HFF-Myc (cell line): ENCODE results near the gene FBXW10B.
"Not testable (repeated sequence)": the region's sequence is repeated elsewhere in the genome, so short reads cannot be mapped to it uniquely, and the experiment has no call there.

ENCODE experiments used
- DNase-seq: peaks from one replicate; pipeline ENCODE4 v3.0.0-alpha.2; 2011; ENCODE audit warnings: low read depth; ENCODE audit errors: extremely low read depth
- H3K4me3 ChIP-seq: replicated peaks from 2 replicates; pipeline ENCODE4 v1.5.1; 2011; ENCODE audit warnings: low read depth, mild to moderate bottlenecking, control low read depth, low read length
- TF ChIP-seq, protein P1 (sequence below): IDR thresholded peaks from 2 replicates; pipeline ENCODE4 v1.5.1; 2012; ENCODE audit warnings: mild to moderate bottlenecking, low read depth, low read length, control low read depth; ENCODE audit errors: missing control alignments

FBXW10B gene

GRCh38 chr17:15650741-15651582 is 31.5 kb upstream of the FBXW10B start:
- TF ChIP-seq, protein P1, sequence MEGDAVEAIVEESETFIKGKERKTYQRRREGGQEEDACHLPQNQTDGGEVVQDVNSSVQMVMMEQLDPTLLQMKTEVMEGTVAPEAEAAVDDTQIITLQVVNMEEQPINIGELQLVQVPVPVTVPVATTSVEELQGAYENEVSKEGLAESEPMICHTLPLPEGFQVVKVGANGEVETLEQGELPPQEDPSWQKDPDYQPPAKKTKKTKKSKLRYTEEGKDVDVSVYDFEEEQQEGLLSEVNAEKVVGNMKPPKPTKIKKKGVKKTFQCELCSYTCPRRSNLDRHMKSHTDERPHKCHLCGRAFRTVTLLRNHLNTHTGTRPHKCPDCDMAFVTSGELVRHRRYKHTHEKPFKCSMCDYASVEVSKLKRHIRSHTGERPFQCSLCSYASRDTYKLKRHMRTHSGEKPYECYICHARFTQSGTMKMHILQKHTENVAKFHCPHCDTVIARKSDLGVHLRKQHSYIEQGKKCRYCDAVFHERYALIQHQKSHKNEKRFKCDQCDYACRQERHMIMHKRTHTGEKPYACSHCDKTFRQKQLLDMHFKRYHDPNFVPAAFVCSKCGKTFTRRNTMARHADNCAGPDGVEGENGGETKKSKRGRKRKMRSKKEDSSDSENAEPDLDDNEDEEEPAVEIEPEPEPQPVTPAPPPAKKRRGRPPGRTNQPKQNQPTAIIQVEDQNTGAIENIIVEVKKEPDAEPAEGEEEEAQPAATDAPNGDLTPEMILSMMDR = no peak
- H3K4me3 ChIP-seq = peak overlapping the region; percentile 80
- DNase-seq = no peak

DNA sequence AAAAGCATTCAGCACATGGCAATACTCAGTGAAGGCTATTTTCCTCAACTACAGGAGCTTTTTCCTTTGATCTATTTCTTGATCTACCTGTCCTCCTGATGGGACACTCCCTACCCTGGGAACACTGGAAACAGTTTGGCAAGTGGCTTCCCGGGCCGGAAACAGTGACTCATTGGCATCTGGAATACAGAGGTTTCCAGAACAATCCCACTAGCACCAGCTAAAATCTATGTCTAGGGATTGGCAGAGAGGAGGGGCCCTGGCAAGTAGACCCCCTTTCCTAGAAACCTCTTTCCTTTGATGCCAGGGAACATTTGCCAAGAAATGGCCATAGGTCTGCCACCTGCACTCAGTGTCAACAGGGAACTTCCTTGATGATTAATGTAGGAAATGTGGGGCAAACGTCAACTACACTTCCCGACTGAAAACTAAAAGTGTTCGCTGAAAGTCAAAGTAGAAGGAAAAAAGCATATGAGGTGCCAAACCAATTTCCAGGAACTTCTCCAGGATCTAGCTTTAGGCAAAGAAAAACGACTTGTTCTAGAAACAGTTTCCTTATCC is 30.4 kb upstream of the FBXW10B start:
- H3K4me3 ChIP-seq = peak overlapping the region; percentile 80
- TF ChIP-seq, protein P1 = no peak
- DNase-seq = no peak

- TF ChIP-seq, protein P1 = no peak
- peak overlapping the region; percentile 25 for H3K4me3 ChIP-seq
- no peak for DNase-seq
Observed at GRCh38 chr17:15648386-15648785, 28.9 kb upstream of the FBXW10B start.

DNA sequence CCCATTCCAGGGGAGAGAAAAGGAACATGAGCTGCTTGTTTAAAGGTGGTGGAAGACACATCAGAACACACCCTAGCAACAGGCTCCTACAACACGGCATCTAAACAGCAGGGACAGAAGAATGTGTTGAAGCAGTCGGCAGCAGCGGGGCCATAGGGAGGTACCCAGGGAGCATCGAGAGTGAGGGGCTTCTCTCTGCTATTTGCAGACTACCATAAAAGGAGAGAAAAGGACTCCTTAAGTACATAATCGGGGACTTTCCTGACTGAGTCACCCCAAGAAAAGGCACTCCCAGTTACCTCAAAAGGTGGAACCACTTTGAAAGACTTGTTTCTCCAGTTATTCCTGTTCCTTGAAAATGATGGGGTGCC is 26.4 kb upstream of the FBXW10B start:
- H3K4me3 ChIP-seq, DNase-seq: not testable (repeated sequence)

DNA sequence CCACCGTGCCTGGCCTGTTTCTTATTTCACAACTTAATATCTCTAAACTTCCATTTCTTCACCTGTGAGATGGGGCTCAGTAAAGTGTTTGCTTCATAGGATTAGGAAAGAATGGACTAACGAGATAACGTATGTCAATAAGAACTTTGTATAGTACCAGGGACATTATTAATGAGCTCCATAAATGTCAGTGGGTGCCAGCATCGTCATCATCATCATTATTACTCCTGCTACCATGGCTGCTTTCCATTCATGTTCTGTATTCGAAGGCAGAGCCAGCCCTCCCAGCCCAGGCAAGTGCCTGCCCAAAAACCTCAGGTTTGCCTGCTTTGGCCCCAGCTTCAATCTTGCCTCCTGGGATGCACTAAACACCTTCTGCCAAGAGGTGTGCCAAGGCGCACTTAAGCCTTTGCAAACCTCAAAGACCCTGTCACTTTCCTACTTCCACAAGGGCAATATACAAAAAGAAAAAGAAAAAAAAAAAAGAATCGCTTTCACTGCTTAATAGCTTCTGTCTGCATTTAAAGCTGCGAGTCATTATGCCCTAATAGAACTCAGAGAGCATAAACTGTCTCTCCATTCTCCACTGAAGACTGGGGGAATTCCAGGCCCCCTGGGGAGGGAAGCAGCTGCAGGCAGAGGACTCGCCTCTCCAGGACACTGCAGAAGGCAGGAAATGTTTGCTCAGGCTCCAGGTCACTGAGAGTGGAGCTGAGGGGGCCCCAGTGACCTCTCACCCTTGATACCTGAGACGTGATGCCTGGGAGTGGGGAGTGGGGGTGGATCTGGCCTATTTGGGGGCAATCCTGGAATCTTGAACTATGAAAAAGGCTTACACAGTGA is 25.8 kb upstream of the FBXW10B start:
- not testable (repeated sequence) for DNase-seq, H3K4me3 ChIP-seq

DNA sequence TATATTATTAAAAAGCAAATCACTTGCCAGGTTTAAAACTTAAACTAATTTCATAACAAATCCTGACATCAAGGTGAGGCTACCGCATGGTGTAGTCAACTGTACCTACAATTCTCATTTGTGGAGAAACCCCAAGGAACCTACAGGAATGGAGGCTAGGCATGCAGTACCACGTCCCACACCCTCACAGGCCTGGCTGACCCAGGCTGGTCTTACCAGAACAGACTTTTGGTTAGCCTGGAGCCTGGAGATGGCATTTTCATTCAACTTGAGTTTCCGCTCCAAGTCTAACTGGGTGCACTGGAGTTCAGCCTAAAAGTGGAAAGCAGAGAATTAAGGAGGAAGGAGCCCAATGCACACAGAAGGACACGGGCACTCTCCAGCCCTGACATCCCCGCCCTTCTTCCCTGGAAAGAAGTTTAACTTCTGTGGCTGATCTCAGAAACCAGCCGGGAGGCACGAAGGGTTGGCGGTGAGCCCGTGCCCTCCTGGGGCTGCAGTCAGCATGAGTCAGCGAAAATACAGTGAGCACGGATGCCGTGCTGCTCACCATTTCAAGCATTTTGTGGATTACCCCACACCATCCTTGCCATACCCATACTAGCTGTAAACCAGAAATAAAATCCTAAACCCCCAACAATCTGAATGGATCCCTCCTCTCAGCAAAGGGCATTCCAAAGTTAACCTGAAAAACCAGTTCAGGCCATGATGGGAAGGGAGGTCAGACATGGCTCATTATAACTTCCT is 23.2 kb upstream of the FBXW10B start:
- not testable (repeated sequence) for H3K4me3 ChIP-seq, DNase-seq

DNA sequence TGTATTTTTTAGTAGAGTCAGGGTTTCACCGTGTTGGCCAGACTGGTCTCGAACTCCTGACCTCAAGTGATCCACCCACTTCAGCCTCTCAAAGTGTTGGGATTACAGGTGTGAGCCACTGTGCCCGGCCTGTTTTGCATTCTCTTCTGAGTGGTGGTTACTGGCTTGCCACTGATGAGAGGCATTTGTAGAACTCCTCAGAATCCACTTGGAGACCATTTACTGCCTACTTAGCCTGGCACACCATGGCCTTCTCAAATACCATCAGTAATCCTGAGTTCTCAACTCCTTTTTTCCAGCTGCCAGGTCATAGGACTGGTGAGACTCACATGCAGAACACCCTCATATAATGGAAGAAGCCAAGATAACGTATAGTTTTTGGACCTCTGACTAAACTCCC is 22.5 kb upstream of the FBXW10B start:
- not testable (repeated sequence) for DNase-seq, H3K4me3 ChIP-seq

GRCh38 chr17:15630930-15631453 is 11.5 kb upstream of the FBXW10B start:
- not testable (repeated sequence) for DNase-seq, H3K4me3 ChIP-seq

DNA sequence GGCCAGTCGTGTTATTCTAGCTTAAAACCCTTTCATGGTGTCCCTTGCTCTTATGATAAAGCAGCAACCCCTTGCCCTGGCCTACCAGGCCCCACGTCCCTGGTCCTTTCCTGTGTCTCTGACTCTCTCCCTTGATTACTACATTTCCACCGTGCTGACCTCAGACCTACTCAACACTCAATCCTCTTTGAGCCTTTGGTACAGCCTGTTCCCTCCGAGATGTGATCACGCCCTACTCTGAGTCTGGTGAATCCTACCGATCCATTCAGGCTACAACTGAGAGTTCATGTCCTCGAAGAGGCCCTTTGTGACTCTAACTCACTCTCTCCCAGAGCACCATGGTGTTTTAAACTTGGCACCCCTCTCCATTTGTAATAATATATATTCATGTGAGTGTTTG is 10.5 kb upstream of the FBXW10B start:
- DNase-seq, H3K4me3 ChIP-seq: not testable (repeated sequence)

- DNase-seq, H3K4me3 ChIP-seq: not testable (repeated sequence)
Observed at GRCh38 chr17:15623661-15624209, 4.2 kb upstream of the FBXW10B start.

- DNase-seq, H3K4me3 ChIP-seq: not testable (repeated sequence)
Observed at GRCh38 chr17:15623255-15623654, 3.8 kb upstream of the FBXW10B start.

- not testable (repeated sequence) for H3K4me3 ChIP-seq, DNase-seq
Observed at GRCh38 chr17:15622124-15622523, 2.6 kb upstream of the FBXW10B start.

DNA sequence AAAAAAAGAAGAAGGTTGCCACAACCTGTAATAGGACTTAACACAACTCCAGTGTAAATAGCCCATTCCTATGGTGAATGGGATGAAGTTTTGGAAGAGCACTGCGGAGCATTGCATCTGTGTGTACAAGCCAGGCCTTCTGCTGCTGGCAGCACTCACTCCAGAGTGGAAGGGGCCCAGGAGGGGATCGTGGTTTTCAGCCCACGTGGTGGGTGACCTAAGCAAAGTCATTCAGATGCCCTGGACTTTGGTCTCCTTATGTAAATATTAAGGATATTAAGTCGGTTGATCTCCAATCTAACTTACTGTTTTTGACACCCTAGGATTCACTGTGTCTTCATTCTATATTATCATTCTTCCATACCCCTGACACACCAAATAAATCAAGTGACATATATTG is 2.7 kb downstream of the FBXW10B start:
- not testable (repeated sequence) for H3K4me3 ChIP-seq, DNase-seq
